Measurements from ENCODE around the gene SNX20.

The SNX20 gene

DNA sequence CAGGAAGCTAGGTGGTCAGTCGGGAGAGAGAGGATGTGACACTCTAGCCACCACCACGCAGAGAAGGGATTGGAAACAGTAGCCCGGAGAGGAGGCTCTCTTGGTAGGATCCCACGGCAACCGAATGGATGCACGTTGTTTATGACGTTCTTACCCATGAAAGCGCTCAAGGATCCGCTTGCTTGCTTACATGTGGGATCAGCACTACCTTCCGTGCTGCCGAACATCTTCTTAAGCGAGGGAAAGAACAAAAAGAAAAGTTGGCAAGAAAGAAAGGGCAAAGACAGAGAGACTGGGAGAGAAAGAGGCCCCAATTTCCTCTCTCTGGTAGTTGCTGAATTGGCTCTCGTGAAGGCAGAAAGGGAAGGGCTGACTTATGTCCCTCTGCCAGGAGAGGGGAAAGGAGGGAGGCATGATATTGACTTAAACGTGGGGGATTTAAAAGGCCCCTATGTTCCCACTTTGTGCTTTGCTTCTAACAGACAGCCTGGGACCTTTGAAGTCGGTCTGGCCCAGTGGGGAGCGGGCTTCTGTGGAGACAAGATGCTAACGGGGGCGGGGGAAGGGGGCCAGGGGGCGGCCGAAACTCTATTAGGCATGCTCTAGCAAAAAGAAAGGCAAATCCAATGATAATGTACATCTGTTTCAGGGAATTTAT is 35.4 kb downstream of the SNX20 start:
- TF ChIP-seq GATA3 (IDR thresholded peaks at IDR 0.05; ENCODE audit: low read depth, low read length) (no peak), GATA2 (IDR thresholded peaks at IDR 0.05; ENCODE audit: low read depth, low read length) (no peak)

DNA sequence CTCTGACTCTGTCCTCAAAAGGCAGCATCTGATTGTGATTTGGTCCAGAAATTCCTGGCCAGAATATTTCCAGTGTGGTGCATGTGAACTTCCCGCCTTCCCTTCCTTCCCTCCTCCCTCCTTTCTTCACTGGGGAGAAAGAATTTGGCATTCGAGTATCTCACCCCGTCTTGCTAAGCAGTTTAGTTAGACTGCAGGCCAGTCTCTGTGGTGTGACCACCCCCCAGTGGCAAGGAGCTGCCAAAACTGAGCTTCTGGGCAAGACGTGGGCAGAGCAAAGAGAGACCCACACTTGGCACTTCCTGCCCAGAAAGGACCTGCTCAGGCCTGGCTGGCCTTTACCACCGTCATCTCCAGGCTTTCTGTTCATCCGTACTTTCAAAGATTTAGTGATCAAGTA is 36.4 kb downstream of the SNX20 start:
- TF ChIP-seq GATA3 (IDR thresholded peaks at IDR 0.05; ENCODE audit: low read depth, low read length) (no peak), GATA2 (IDR thresholded peaks at IDR 0.05; ENCODE audit: low read depth, low read length) (no peak)

- TF ChIP-seq GATA3 (IDR thresholded peaks at IDR 0.05; ENCODE audit: low read depth, low read length), result no peak
- TF ChIP-seq GATA2 (IDR thresholded peaks at IDR 0.05; ENCODE audit: low read depth, low read length), result no peak
Measured at GRCh38 chr16:50644245-50644644, 36.9 kb downstream of the SNX20 start.

- no peak for TF ChIP-seq GATA2 (IDR thresholded peaks at IDR 0.05; ENCODE audit: low read depth, low read length)
- TF ChIP-seq GATA3 (IDR thresholded peaks at IDR 0.05; ENCODE audit: low read depth, low read length), result no peak
Measured at GRCh38 chr16:50643192-50643591, 37.9 kb downstream of the SNX20 start.

- TF ChIP-seq GATA2 (IDR thresholded peaks at IDR 0.05; ENCODE audit: low read depth, low read length), result no peak
- TF ChIP-seq GATA3 (IDR thresholded peaks at IDR 0.05; ENCODE audit: low read depth, low read length), result no peak
Measured at GRCh38 chr16:50642349-50642748, 38.8 kb downstream of the SNX20 start.

DNA sequence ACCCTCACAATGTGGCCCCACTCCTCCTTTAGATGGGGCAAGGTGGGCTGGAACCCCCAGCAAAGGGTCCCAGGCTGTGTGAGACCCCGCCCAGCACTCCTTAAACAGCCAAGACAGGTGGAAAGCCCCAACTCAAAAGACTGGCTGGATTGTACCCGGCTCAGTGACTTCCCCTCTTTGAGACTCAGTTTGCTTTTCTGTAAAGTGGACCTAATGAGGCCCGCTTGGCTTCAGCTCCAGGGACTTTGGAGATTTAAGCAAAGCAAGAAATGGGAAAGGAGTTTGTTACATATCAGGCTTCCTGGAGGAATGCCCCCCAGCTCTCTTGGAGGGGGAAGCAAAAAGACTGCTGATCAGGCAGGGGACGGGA is 39.3 kb downstream of the SNX20 start:
- TF ChIP-seq GATA3 (IDR thresholded peaks at IDR 0.05; ENCODE audit: low read depth, low read length) (no peak), GATA2 (IDR thresholded peaks at IDR 0.05; ENCODE audit: low read depth, low read length) (no peak)

GRCh38 chr16:50640919-50641817 is 39.9 kb downstream of the SNX20 start:
- TF ChIP-seq GATA3 (IDR thresholded peaks at IDR 0.05; ENCODE audit: low read depth, low read length) (no peak), GATA2 (IDR thresholded peaks at IDR 0.05; ENCODE audit: low read depth, low read length) (no peak)

- no peak for TF ChIP-seq GATA3 (IDR thresholded peaks at IDR 0.05; ENCODE audit: low read depth, low read length)
- TF ChIP-seq GATA2 (IDR thresholded peaks at IDR 0.05; ENCODE audit: low read depth, low read length), result no peak
Measured at GRCh38 chr16:50640391-50640790, 40.7 kb downstream of the SNX20 start.

DNA sequence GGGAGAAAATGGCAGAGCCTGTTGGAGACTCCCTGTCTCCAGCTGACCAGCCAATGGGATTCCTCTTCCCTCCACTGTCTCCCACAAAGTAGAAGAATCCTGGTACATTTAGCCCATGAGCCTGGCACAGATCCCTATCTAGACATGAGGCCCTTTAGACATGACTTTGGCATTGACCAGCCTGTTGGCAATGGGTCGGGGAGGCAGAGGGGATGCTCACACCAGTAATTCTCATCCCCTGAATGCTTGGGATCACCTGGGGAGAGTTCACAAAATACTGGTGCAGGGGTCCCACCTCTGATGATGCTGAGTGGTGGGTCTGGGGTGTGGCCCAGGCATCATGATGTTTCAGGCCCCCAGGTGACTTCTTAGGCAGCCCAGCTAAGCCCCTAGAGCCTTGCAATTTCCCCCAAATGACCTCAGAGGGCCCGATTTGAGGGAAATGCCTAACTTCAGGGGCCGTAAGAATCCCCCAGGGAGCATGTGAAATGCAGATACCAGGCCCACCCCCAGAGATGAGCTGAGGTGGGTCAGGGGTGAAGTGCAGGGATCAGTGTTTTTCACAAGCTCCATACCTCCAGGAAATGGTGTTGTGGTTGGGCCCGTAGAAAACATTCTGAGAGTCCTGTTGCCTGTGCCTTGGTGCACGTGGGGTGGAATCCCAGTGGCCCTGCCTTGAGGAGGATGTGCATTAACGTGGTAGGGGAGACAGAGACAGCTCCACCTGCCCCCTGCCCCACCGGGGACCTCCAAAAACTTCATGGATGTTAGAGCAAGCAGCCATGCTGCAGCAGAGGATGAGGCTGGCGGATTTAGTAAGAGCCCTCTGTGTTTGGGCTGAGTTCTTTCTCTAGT is 42.1 kb downstream of the SNX20 start:
- TF ChIP-seq GATA3 (IDR thresholded peaks at IDR 0.05; ENCODE audit: low read depth, low read length) (no peak), GATA2 (IDR thresholded peaks at IDR 0.05; ENCODE audit: low read depth, low read length) (no peak)

- no peak for TF ChIP-seq GATA2 (IDR thresholded peaks at IDR 0.05; ENCODE audit: low read depth, low read length)
- no peak for TF ChIP-seq GATA3 (IDR thresholded peaks at IDR 0.05; ENCODE audit: low read depth, low read length)
Measured at GRCh38 chr16:50637716-50638602, 43.2 kb downstream of the SNX20 start.

- TF ChIP-seq GATA2 (IDR thresholded peaks at IDR 0.05; ENCODE audit: low read depth, low read length) (no peak), GATA3 (IDR thresholded peaks at IDR 0.05; ENCODE audit: low read depth, low read length) (no peak)
Measured at GRCh38 chr16:50636753-50637374, 44.2 kb downstream of the SNX20 start.

- TF ChIP-seq GATA2 (IDR thresholded peaks at IDR 0.05; ENCODE audit: low read depth, low read length), result no peak
- TF ChIP-seq GATA3 (IDR thresholded peaks at IDR 0.05; ENCODE audit: low read depth, low read length), result no peak
Measured at GRCh38 chr16:50635505-50636392, 45.4 kb downstream of the SNX20 start.
